SK-N-SH (cell line): ENCODE results near the gene PICALM. TPM values are rescaled to one million over a fixed set of nuclear protein-coding genes. Genes with fewer than 3 reads are reported as not detected.

Source experiments
- CTCF ChIA-PET: fragments of 300-600, 350-600 bp; formaldehyde crosslinking; extraction: SDS; loops from one replicate; lab custom pipeline; 2021; lab: Yijun Ruan, JAX
- POLR2A ChIA-PET: fragments of 350-600 bp; sonication (Branson Sonifier 250); formaldehyde crosslinking; extraction: SDS; loops from one replicate; lab custom pipeline; 2020; ENCODE audit warnings: antibody characterized with exemption, inconsistent platforms; lab: Yijun Ruan, JAX
- DNase-seq: peaks from one replicate; pipeline ENCODE4 v3.0.0; 2012
- H2AFZ ChIP-seq: fragments of 200-600 bp; sonication (generic); 2 replicates; pipeline ENCODE4 v1.8.1; 2016; ENCODE audit warnings: antibody characterized with exemption, mild to moderate bottlenecking, low read depth
- H3F3A ChIP-seq: fragments of 200-600 bp; sonication (generic); replicated peaks from 2 replicates; pipeline ENCODE3; 2016; ENCODE audit warnings: antibody characterized with exemption, mild to moderate bottlenecking; ENCODE audit not compliant: insufficient read depth
- H3K27ac ChIP-seq, 2 experiments: fragments of 200-500 bp in 1 of 2; fragments of 200-600 bp in 1 of 2; sonication (Bioruptor generic) in 1 of 2; sonication (generic), shearing (Covaris generic) in 1 of 2; 2 replicates each; pipeline versions ENCODE4 v1.5.1 to v1.6.1; 2014 to 2016; ENCODE audit warnings: low read depth in 2 of 2, inconsistent platforms in 1 of 2, low read length in 1 of 2, mild to moderate bottlenecking in 1 of 2, mixed read lengths in 1 of 2
- H3K27me3 ChIP-seq: fragments of 200-600 bp; sonication (generic), shearing (Covaris generic); 2 replicates; pipeline ENCODE4 v1.6.1; 2016; ENCODE audit warnings: mixed run types; ENCODE audit not compliant: insufficient read depth
- H3K36me3 ChIP-seq, 2 experiments: fragments of 200-500 bp in 1 of 2; fragments of 200-600 bp in 1 of 2; sonication (Bioruptor generic) in 1 of 2; sonication (generic) in 1 of 2; replicated peaks in 1 of 2; 2 replicates each; pipeline versions ENCODE3 to v1.5.1; 2014 to 2016; ENCODE audit warnings: low read length in 1 of 2, mild to moderate bottlenecking in 1 of 2; ENCODE audit not compliant: insufficient read depth in 2 of 2, control insufficient read depth in 1 of 2
- H3K4me1 ChIP-seq, 2 experiments: fragments of 200-500 bp in 1 of 2; fragments of 200-600 bp in 1 of 2; sonication (Bioruptor generic) in 1 of 2; sonication (generic), shearing (Covaris generic) in 1 of 2; 2 replicates each; pipeline versions ENCODE4 v1.5.1 to v1.6.1; 2014 to 2016; ENCODE audit warnings: low read depth in 1 of 2, low read length in 1 of 2, mixed run types in 1 of 2; ENCODE audit not compliant: insufficient read depth in 2 of 2, control insufficient read depth in 1 of 2
- H3K4me2 ChIP-seq: fragments of 200-600 bp; sonication (generic), shearing (Covaris generic); 2 replicates; pipeline ENCODE4 v1.6.1; 2017; ENCODE audit warnings: mixed run types
- H3K4me3 ChIP-seq, 2 experiments: fragments of 200-500 bp in 1 of 2; fragments of 200-600 bp in 1 of 2; sonication (Bioruptor generic) in 1 of 2; sonication (generic), shearing (Covaris generic) in 1 of 2; 2 replicates each; pipeline versions ENCODE4 v1.5.1 to v1.8.1; 2014 to 2016; ENCODE audit warnings: low read depth in 2 of 2, inconsistent platforms in 1 of 2, low read length in 1 of 2, mild to moderate bottlenecking in 1 of 2, mixed read lengths in 1 of 2, moderate library complexity in 1 of 2
- H3K79me2 ChIP-seq: fragments of 200-600 bp; sonication (generic); 2 replicates; pipeline ENCODE4 v1.8.1; 2017; ENCODE audit warnings: mild to moderate bottlenecking; ENCODE audit not compliant: insufficient read depth
- H3K9ac ChIP-seq: fragments of 200-600 bp; sonication (generic); 2 replicates; pipeline ENCODE4 v1.6.1; 2017; ENCODE audit warnings: mixed run types
- H3K9me2 ChIP-seq: fragments of 200-600 bp; sonication (generic); 2 replicates; pipeline ENCODE4 v1.6.1; 2017; ENCODE audit warnings: mixed run types
- H3K9me3 ChIP-seq: fragments of 200-600 bp; sonication (generic); 2 replicates; pipeline ENCODE4 v1.6.1; 2017; ENCODE audit warnings: mixed run types, mild to moderate bottlenecking, moderate library complexity
- H4K20me1 ChIP-seq: fragments of 200-600 bp; sonication (generic); 2 replicates; pipeline ENCODE4 v1.6.1; 2017; ENCODE audit warnings: mild to moderate bottlenecking, mixed run types; ENCODE audit not compliant: insufficient read depth
- CHD2 ChIP-seq: fragments of 150-350 bp; IDR thresholded peaks from 2 replicates; pipeline ENCODE4 v1.6.1; 2018; ENCODE audit warnings: low read length; ENCODE audit not compliant: partially characterized antibody
- ELF1 ChIP-seq: IDR thresholded peaks from 2 replicates; pipeline ENCODE4 v1.4.0; 2012
- EZH2phosphoT487 ChIP-seq: fragments of 200-600 bp; sonication (generic); IDR thresholded peaks from 2 replicates; pipeline ENCODE4 v1.6.1; 2017; ENCODE audit warnings: low read depth, mixed run types, mild to moderate bottlenecking, antibody characterized with exemption, moderate library complexity, borderline replicate concordance
- FOXJ3 ChIP-seq: sonication (generic); formaldehyde crosslinking; IDR thresholded peaks from 2 replicates; pipeline ENCODE4 v1.5.1; 2020; ENCODE audit warnings: mild to moderate bottlenecking, missing genetic modification reagents
- FOXM1 ChIP-seq: IDR thresholded peaks from 2 replicates; pipeline ENCODE4 v1.4.0; 2012; ENCODE audit warnings: low read depth, mild to moderate bottlenecking
- GATA2 ChIP-seq: sonication (generic); formaldehyde crosslinking; IDR thresholded peaks from 2 replicates; pipeline ENCODE4 v1.5.0; 2020; ENCODE audit warnings: mild to moderate bottlenecking, missing genetic modification reagents
- IRF3 ChIP-seq: fragments of 150-350 bp; IDR thresholded peaks from 2 replicates; pipeline ENCODE4 v1.6.1; 2016; ENCODE audit warnings: mild to moderate bottlenecking, low read depth, low read length
- NRF1 ChIP-seq: IDR thresholded peaks from 2 replicates; pipeline ENCODE4 v1.6.1; 2012; ENCODE audit warnings: low read depth, mild to moderate bottlenecking, low read length
- POLR2AphosphoS5 ChIP-seq: IDR thresholded peaks from 2 replicates; pipeline ENCODE4 v1.6.1; 2012; ENCODE audit warnings: low read depth, low read length
- REST ChIP-seq: IDR thresholded peaks from 2 replicates; pipeline ENCODE4 v1.6.1; 2012; ENCODE audit warnings: mild to moderate bottlenecking, low read depth, low read length, moderate library complexity
- RFX5 ChIP-seq: IDR thresholded peaks from 2 replicates; pipeline ENCODE4 v1.6.1; 2012; ENCODE audit warnings: mild to moderate bottlenecking, improper control_type of control experiment, low read length
- SMC3 ChIP-seq: IDR thresholded peaks from 2 replicates; pipeline ENCODE4 v1.6.1; 2012; ENCODE audit warnings: low read depth, low read length, improper control_type of control experiment
- TAF1 ChIP-seq: IDR thresholded peaks from 2 replicates; pipeline ENCODE4 v1.6.1; 2012; ENCODE audit warnings: low read depth, mild to moderate bottlenecking, low read length, moderate library complexity, borderline replicate concordance
- TEAD4 ChIP-seq: IDR thresholded peaks from 2 replicates; pipeline ENCODE4 v1.4.0; 2012; ENCODE audit warnings: mild to moderate bottlenecking, borderline replicate concordance; ENCODE audit not compliant: insufficient read depth
- YY1 ChIP-seq: IDR thresholded peaks from 2 replicates; pipeline ENCODE4 v1.4.0; 2012; ENCODE audit warnings: low read depth, mild to moderate bottlenecking
- WGBS: methylation state at CpG from one replicate; pipeline ENCODE4 v1.1.6; 2017; ENCODE audit warnings: low lambda C conversion rate; 5-methylcytosine and 5-hydroxymethylcytosine counted together
- polyA plus RNA-seq, 3 experiments: library from polyadenylated mRNA; depleted of rRNA; stranded (reverse); fragments of >200 nt; gene quantifications; 2 replicates each; pipeline ENCODE4 v1.2.3, GENCODE V29; 2012
- TF ChIP-seq, protein P1 (sequence below): fragments of 150-350 bp; IDR thresholded peaks from 2 replicates; pipeline ENCODE4 v1.6.1; 2017; ENCODE audit warnings: antibody characterized with exemption, low read length, low read depth, borderline replicate concordance
- TF ChIP-seq, protein P2 (sequence below): IDR thresholded peaks from 2 replicates; pipeline ENCODE4; 2012

Gene PICALM
- polyA plus RNA-seq, 1 of the 3 experiments (the other 2 are of a cell fraction), result 103 TPM

DNA sequence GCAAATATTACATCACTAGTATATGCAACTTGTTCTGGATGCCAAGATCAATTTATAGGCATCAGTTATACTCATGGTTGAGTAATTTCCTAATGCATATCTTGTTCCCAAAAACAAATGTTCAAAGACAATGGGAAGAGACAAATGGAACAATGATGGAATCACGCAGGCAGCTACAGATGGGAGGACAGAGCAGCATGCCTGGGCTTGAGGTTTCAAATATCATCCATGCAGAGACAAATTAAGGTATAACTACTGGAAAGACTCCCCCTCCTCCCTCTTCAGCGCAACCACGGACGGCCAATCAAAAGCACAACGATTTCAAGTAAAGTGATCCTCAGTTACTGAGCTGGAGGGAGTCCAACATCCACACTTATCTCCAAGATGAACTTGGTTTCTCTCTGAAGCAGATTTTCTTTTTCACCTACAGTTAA lies 106.9 kb downstream of the PICALM start (continued):
- TF ChIP-seq REST (no peak), GATA2 (no peak), TEAD4 (peak; percentile 77), TAF1 (no peak), EZH2phosphoT487 (no peak), RFX5 (no peak)
- TF ChIP-seq, protein P1, sequence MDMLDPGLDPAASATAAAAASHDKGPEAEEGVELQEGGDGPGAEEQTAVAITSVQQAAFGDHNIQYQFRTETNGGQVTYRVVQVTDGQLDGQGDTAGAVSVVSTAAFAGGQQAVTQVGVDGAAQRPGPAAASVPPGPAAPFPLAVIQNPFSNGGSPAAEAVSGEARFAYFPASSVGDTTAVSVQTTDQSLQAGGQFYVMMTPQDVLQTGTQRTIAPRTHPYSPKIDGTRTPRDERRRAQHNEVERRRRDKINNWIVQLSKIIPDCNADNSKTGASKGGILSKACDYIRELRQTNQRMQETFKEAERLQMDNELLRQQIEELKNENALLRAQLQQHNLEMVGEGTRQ, result no peak
- TF ChIP-seq, protein P2, sequence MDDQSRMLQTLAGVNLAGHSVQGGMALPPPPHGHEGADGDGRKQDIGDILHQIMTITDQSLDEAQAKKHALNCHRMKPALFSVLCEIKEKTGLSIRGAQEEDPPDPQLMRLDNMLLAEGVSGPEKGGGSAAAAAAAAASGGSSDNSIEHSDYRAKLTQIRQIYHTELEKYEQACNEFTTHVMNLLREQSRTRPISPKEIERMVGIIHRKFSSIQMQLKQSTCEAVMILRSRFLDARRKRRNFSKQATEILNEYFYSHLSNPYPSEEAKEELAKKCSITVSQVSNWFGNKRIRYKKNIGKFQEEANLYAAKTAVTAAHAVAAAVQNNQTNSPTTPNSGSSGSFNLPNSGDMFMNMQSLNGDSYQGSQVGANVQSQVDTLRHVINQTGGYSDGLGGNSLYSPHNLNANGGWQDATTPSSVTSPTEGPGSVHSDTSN, result peak; percentile 96

- Histone ChIP-seq H3F3A (peaks cover 9% of the 10 kb centered on the region), H3K4me2 (no peak overlapping the region), H4K20me1 (peaks cover 11% of the 10 kb centered on the region; the same call in 1 of the 2 replicates), H3K9ac (no peak overlapping the region), H3K4me3 (no peak overlapping the region), H3K79me2 (peaks cover 44% of the 10 kb centered on the region), H3K27me3 (no peaks in the 10 kb centered on the region), H3K27ac (peak overlapping the region; percentile 56 to 58; a peak in 3 of 4 replicates), H3K36me3 (peaks cover 38 to 76% of the 10 kb centered on the region in 2 experiments), H2AFZ (no peak overlapping the region), H3K9me2 (no peaks in the 10 kb centered on the region), H3K4me1 (peaks cover 4 to 21% of the 10 kb centered on the region in 2 experiments; a peak in 3 of 4 replicates), H3K9me3 (no peaks in the 10 kb centered on the region)
- POLR2A ChIA-PET, result no interaction called here
- no peak for TF ChIP-seq EZH2phosphoT487
- TF ChIP-seq CHD2, result no peak
- TF ChIP-seq YY1, result no peak
- TF ChIP-seq SMC3, result no peak
- TF ChIP-seq FOXM1, result no peak
- TF ChIP-seq RFX5, result no peak
- TF ChIP-seq GATA2, result no peak
- no peak for TF ChIP-seq POLR2AphosphoS5
- no peak for TF ChIP-seq ELF1
- no peak for TF ChIP-seq IRF3
- TF ChIP-seq FOXJ3 (CRISPR knock-in tag), result no peak
- TF ChIP-seq NRF1, result no peak
- CTCF ChIA-PET, result interaction anchor here (0.9 kb wide), 1 partner anchor 80 kb away, joined by 3 read pairs; no protein-coding TSS in a partner anchor
- no peak for DNase-seq
- WGBS, result 66% methylated on average over 6 of the region's 6 CpGs
These were observed 107.8 kb downstream of the PICALM start for GRCh38 chr11:85961130-85961529.
